LNCAP (cell line): Measurements from ENCODE around the gene FHDC1.

Experiments used
- TF ChIP-seq, protein P1 (sequence below): fragments of 450-650 bp; IDR thresholded peaks from 2 replicates; pipeline ENCODE4 v1.5.1; 2017; ENCODE audit warnings: mild to moderate bottlenecking

Gene FHDC1

DNA sequence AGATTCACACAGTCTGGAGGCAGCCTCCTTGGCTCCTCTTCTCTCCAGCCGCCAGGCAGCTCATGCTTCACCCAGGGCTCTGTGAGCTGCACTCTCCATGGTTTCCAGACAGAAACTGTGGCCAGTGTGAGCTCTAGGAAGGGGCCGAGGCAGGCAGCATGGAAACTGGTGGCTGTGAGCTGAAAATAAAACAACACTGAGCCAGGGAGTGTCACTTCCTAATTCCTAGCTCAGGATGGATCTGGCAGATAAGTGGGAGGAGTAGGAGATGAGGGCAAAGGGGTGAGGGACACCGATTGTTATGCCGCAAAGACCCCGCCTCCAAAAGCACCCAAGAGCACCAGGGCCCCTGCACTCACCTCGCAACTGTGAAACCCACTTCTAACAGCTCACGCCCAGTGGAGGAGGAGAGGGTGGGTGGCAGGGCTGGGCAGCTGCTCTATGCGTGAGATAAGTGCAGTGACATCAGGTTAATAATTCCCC lies 69.8 kb downstream of the FHDC1 start:
- TF ChIP-seq, protein P1, sequence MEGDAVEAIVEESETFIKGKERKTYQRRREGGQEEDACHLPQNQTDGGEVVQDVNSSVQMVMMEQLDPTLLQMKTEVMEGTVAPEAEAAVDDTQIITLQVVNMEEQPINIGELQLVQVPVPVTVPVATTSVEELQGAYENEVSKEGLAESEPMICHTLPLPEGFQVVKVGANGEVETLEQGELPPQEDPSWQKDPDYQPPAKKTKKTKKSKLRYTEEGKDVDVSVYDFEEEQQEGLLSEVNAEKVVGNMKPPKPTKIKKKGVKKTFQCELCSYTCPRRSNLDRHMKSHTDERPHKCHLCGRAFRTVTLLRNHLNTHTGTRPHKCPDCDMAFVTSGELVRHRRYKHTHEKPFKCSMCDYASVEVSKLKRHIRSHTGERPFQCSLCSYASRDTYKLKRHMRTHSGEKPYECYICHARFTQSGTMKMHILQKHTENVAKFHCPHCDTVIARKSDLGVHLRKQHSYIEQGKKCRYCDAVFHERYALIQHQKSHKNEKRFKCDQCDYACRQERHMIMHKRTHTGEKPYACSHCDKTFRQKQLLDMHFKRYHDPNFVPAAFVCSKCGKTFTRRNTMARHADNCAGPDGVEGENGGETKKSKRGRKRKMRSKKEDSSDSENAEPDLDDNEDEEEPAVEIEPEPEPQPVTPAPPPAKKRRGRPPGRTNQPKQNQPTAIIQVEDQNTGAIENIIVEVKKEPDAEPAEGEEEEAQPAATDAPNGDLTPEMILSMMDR: no peak

DNA sequence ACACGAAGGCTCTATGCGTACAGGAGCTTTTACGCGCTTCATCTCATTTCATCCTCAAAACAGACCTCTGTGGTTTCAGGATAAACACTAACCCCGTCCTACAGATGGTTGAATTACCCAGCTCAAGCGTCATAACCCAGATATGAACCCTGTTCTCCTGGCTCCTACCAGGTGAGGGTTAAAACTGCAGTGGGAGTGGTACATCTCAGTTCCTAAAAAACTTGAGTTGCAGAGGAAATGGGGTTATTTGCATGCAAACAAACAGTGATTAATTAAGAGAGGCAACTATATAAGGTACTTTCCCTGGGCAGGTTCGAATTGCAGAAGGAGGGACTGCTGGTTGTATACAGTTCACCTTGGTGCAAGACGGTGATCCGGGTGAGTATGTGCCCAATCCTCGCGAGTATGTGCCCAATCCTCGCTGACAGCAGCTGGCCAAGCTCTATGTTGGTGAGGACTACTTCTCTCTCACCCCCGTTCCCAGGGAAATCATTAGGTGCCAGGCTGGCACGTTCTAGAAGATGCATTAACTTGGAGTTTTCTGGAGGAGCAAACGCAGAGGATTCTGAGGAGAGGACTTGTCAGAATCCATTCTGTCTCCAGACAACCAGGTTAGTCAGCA lies 72.6 kb downstream of the FHDC1 start:
- TF ChIP-seq, protein P1: no peak

DNA sequence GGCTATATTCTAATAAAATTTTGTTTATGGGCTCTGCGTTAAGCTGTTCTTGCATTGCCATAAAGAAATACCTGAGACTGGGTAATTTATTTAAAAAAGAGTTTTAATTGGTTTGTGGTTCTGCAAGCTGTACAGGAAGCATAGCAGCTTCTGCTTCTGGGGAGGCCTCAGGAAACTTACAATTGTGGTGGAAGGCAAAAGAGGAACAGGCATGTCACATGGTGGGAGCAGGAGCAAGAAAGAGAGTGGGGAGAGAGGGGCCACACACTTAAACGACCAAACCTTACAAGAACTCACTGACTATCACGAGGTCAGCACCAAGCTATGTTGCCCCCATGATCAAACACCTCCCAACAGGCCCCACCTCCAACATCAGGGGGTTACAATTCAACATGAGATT lies 74.0 kb downstream of the FHDC1 start:
- TF ChIP-seq, protein P1: no peak

DNA sequence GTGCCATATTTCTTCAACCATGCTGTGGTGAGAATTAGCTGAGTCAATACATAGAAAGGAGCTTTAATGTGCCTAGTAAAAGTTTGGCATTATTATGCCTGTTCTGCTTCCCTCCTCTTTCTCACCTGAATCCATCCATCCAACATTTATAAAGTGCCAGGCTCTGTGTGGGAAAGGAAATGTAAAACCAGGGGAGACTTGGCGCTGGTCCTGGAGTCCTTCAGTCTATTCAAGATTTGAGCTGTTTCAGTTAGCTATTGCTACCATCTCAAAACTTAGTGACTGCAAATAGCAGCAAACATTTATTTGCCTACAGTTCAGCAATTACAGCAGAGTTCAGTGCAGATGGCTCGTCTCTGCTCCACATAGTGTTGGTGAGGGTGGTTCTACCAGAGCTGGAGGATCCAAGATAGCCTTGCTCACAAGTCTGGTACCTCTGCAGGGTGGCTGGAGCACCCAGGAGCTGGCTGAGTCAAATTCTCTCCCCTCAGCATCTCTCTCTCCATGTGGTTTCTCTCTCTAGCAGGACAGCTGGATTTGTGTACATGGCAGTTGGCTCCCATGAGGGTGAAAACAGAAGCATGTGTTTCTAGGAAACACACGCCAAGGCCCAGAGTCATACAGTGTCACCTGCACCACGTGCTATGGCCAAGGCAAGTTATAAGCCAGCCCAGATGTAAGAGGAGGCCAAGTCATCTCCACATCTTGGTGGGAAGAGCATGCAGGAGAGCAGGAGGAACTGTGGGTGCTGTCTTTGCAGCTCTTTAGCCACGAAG lies 77.3 kb downstream of the FHDC1 start:
- TF ChIP-seq, protein P1: no peak

DNA sequence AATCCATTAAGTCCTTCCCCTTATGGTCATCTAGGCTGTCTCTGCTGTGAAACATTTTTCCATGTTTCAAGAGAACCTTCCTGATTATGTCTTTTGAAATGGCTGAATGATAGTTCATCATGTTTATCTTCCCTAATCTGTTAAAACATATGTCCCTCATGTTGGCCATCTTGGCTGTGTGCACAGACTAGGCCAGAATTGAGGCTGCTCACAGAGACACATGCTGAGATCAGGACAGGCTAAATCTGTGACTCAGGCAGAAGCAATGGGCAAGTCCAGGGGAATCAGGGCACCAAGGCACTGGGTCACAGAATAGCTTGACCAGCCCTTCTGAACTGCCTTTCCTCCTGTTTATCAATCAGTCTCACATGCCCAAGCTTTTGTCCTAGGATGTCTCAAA lies 78.3 kb downstream of the FHDC1 start:
- TF ChIP-seq, protein P1: no peak

DNA sequence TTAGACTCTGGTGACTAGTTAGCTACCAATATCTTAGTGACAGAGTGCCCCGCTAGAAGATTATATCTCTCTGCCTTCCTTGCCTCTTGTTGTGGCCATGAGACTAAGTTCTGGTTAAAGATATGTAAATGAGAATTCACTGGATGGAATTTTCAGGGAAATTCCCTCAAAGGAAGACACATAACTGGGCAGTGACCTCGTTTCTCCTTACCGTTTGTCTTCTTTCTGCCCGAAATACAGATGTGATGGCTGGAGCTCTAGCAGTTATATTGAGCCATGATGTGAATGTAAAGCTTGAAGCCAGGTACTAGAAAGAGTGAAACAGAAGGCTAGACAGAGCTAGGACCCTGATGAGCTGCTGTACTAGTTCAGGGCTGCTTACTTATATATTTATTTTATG lies 80.5 kb downstream of the FHDC1 start:
- TF ChIP-seq, protein P1: no peak

DNA sequence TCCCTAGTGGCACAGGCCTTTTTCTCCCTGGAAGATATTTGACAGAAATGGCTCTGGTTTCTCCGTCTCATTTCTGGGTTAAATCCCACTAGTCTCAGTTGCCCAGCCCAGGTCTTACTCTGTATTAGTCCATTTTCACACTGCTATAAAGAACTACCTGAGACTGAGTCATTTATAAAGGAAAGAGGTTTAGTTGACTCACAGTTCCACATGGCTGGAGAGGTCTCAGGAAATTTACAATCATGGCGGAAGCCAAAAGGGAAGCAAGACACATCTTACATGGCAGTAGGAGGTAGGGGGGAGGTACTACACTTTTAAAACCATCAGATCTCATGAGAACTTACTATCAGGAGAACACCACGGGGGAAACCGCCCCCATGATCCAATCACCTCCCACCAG lies 81.9 kb downstream of the FHDC1 start:
- TF ChIP-seq, protein P1: no peak
